Measurements from ENCODE around the gene SMARCC1.

The SMARCC1 gene

GRCh38 chr3:47669026-47669749, 112.5 kb downstream of the SMARCC1 start:
- peaks cover 76 to 97% (median 92%) of the 10 kb centered on the region in 11 experiments for H3K36me3 ChIP-seq
- TF ChIP-seq Cebpa-rat (IDR thresholded peaks at IDR 0.05), result no peak; a peak in 1 of 22 replicates

DNA sequence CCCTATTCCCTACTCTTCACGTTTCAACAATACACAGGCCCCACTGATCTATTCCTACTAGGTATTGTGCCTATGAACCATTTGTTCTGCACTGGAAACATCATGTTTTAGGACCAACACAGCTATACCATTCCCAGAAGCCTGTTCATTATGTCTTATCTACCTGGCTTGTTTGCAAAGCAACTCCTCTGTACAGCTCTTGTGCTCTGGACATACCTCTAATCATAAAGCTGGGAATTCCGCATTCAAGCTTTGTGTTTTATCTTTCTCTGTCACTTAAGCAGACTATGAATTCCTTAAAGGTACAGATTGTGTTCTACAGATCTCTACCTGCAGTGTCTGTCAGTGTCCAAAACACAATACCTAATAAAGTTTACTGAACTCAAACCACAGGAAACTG, 115.6 kb downstream of the SMARCC1 start:
- H3K36me3 ChIP-seq, result peaks cover 88 to 95% (median 93%) of the 10 kb centered on the region in 11 experiments

More at GRCh38 chr3:47669026-47669749, 112.5 kb downstream of the SMARCC1 start:
- H3K27me3 ChIP-seq, result no peaks in the 10 kb centered on the region
- H3K4me2 ChIP-seq, result peak overlapping the region in 8 of 11 experiments; percentile 50 to 88 (median 71); a peak in 10 of 22 replicates
- peaks cover 0 to 26% (median 8%) of the 10 kb centered on the region in 11 experiments; a peak in 9 of 22 replicates for H4K20me1 ChIP-seq
- no peak overlapping the region for H3K4me3 ChIP-seq
- peaks cover 13 to 59% (median 44%) of the 10 kb centered on the region in 10 experiments for H3K4me1 ChIP-seq
- H3K9me3 ChIP-seq (replicated peaks in 1 of 11), result peaks cover 0 to 10% (median 0%) of the 10 kb centered on the region in 11 experiments; a peak in 2 of 22 replicates
- peak overlapping the region in 6 of 11 experiments; percentile 71 to 90 (median 80); a peak in 7 of 22 replicates for H3K27ac ChIP-seq
- no peak overlapping the region for H3K9ac ChIP-seq

DNA sequence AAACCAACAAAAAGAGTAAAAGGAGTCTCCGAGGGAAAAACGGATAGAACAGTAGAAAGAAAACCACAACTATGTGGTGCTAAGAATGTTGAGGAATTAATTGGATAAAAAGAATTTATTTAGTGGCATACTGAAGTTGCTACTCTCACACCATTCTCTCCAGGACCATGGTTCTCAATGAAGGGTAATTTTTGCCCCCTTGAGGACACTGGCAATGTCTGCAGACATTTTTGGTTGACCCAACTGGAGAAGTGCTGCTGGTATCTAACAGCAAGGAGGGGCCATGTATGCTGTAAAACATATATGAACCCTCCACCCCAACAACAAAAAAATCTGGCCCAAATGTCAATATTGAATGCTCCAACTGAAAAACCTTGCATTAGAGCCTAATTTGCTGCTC, 117.2 kb downstream of the SMARCC1 start:
- Histone ChIP-seq H3K4me2 (no peak overlapping the region), H3K27ac (peak overlapping the region in 1 of 11 experiments; percentile 6; a peak in 2 of 22 replicates), H3K36me3 (peaks cover 92 to 98% (median 96%) of the 10 kb centered on the region in 11 experiments), H3K27me3 (no peaks in the 10 kb centered on the region), H3K9me3 (replicated peaks in 1 of 11) (peaks cover 3 to 30% (median 18%) of the 10 kb centered on the region in 11 experiments; a peak in 20 of 22 replicates), H4K20me1 (peaks cover 0 to 13% (median 0%) of the 10 kb centered on the region in 11 experiments; a peak in 1 of 22 replicates), H3K4me3 (no peak overlapping the region), H3K4me1 (peaks cover 0 to 30% (median 14%) of the 10 kb centered on the region in 10 experiments; a peak in 16 of 20 replicates), H3K9ac (no peak overlapping the region)
- no peak for TF ChIP-seq Cebpa-rat (IDR thresholded peaks at IDR 0.05)

More for the DNA sequence above, 115.6 kb downstream of the SMARCC1 start:
- Histone ChIP-seq H3K27ac (no peak overlapping the region; a peak in 1 of 22 replicates), H3K4me3 (no peak overlapping the region), H3K4me1 (peaks cover 0 to 46% (median 30%) of the 10 kb centered on the region in 10 experiments; a peak in 19 of 20 replicates), H4K20me1 (peaks cover 0 to 16% (median 7%) of the 10 kb centered on the region in 11 experiments; a peak in 7 of 22 replicates), H3K9ac (no peak overlapping the region), H3K4me2 (no peak overlapping the region), H3K9me3 (replicated peaks in 1 of 11) (peaks cover 0 to 15% (median 6%) of the 10 kb centered on the region in 11 experiments; a peak in 9 of 22 replicates), H3K27me3 (no peaks in the 10 kb centered on the region)
- TF ChIP-seq Cebpa-rat (IDR thresholded peaks at IDR 0.05), result no peak

DNA sequence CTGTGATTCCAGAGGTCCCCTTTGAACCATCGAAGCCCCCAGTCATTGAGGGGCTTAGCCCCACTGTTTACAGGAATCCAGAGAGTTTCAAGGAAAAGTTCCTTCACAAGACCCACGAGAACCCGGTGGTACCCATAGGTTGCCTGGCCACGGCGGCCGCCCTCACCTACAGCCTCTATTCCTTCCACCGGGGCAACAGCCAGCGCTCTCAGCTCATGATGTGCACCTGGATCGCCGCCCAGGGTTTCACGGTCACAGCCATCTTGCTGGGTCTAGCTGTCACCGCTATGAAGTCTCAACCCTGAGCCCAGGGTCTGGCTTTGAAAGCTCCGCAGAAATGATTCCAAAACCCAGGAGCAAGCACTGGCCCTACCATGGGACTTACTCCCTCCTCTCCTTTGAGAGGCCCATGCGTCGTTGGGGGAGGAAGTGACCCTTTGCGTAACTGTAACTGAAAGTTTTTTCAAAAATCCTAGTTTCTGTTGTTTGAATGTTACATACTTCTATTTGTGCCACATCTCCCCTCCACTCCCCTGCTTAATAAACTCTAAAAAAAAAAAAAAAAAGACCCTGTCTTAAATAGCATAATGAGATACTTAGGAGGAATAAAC, 118.0 kb downstream of the SMARCC1 start:
- H3K4me3 ChIP-seq, result no peak overlapping the region
- H3K9me3 ChIP-seq (replicated peaks in 1 of 11), result peaks cover 11 to 38% (median 26%) of the 10 kb centered on the region in 11 experiments
- TF ChIP-seq Cebpa-rat (IDR thresholded peaks at IDR 0.05), result no peak
- H3K27me3 ChIP-seq, result no peaks in the 10 kb centered on the region
- peak overlapping the region in 2 of 11 experiments; percentile 26 to 40; a peak in 2 of 22 replicates for H3K9ac ChIP-seq
- peak overlapping the region in 8 of 11 experiments; percentile 30 to 55 (median 46); a peak in 13 of 22 replicates for H3K4me2 ChIP-seq
- peaks cover 0 to 13% (median 0%) of the 10 kb centered on the region in 11 experiments; a peak in 1 of 22 replicates for H4K20me1 ChIP-seq
- peaks cover 0 to 22% (median 8%) of the 10 kb centered on the region in 10 experiments; a peak in 13 of 20 replicates for H3K4me1 ChIP-seq
- H3K27ac ChIP-seq, result peak overlapping the region in 8 of 11 experiments; percentile 38 to 72 (median 54); a peak in 15 of 22 replicates
- H3K36me3 ChIP-seq, result peaks cover 92 to 98% (median 97%) of the 10 kb centered on the region in 11 experiments

DNA sequence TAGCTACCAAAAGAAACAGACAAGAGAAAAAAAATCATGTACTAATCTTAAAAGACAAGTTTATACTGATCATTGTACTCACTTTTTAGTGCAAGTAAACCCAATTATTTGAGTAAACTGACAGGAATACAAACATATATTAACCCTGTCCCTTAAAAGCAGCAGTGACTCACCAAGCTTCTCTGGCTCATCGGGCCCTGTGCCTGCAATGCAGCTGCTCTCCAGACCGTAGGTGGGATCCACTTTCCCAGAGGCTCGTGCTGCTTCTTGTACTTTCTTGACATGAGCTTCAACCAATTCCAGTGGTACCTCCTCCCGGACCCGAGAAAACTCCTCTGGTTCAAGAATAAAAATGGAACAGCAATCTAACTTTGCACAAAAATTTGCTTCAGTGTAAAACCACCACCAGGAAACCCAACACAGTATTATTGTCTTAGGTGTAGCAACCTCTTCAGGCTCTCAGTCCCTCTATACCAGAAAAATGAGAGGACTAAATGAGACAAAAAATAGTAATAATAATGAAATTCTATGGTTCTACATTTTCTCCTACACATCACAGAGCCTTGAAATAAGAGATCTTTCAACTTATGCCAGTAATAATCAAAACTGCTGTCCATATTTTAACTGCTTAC, 120.5 kb downstream of the SMARCC1 start:
- Histone ChIP-seq H3K27me3 (no peaks in the 10 kb centered on the region), H3K27ac (no peak overlapping the region), H3K9me3 (replicated peaks in 1 of 11) (peaks cover 18 to 52% (median 40%) of the 10 kb centered on the region in 11 experiments), H3K4me2 (no peak overlapping the region), H3K9ac (no peak overlapping the region), H3K4me3 (no peak overlapping the region), H3K4me1 (peaks cover 0 to 19% (median 8%) of the 10 kb centered on the region in 10 experiments; a peak in 13 of 20 replicates), H3K36me3 (peaks cover 94 to 98% (median 97%) of the 10 kb centered on the region in 11 experiments), H4K20me1 (peaks cover 0 to 18% (median 5%) of the 10 kb centered on the region in 11 experiments; a peak in 8 of 22 replicates)
- TF ChIP-seq Cebpa-rat (IDR thresholded peaks at IDR 0.05), result no peak

- H4K20me1 ChIP-seq, result peaks cover 0 to 45% (median 23%) of the 10 kb centered on the region in 11 experiments; a peak in 13 of 22 replicates
- H3K4me3 ChIP-seq, result peak overlapping the region in 1 of 10 experiments; percentile 32; a peak in 1 of 20 replicates
- peaks cover 0 to 3% (median 3%) of the 10 kb centered on the region in 10 experiments; a peak in 13 of 20 replicates for H3K4me1 ChIP-seq
- TF ChIP-seq Cebpa-rat (IDR thresholded peaks at IDR 0.05), result no peak
- peaks cover 95 to 98% (median 96%) of the 10 kb centered on the region in 11 experiments for H3K36me3 ChIP-seq
- no peaks in the 10 kb centered on the region for H3K27me3 ChIP-seq
- no peak overlapping the region for H3K9ac ChIP-seq
- peaks cover 18 to 41% (median 35%) of the 10 kb centered on the region in 11 experiments for H3K9me3 ChIP-seq (replicated peaks in 1 of 11)
- no peak overlapping the region for H3K27ac ChIP-seq
- H3K4me2 ChIP-seq, result no peak overlapping the region
Observed at GRCh38 chr3:47658444-47658843, 123.2 kb downstream of the SMARCC1 start.

GRCh38 chr3:47652142-47652541, 129.6 kb downstream of the SMARCC1 start:
- H3K36me3 ChIP-seq, result peaks cover 94 to 100% (median 99%) of the 10 kb centered on the region in 11 experiments
- no peak overlapping the region for H3K27ac ChIP-seq
- H3K9ac ChIP-seq, result no peak overlapping the region
- H3K4me1 ChIP-seq, result no peaks in the 10 kb centered on the region; a peak in 1 of 20 replicates
- peaks cover 0 to 1% (median 0%) of the 10 kb centered on the region in 11 experiments; a peak in 3 of 22 replicates for H3K9me3 ChIP-seq (replicated peaks in 1 of 11)
- no peaks in the 10 kb centered on the region for H3K27me3 ChIP-seq
- H4K20me1 ChIP-seq, result peaks cover 0 to 83% (median 46%) of the 10 kb centered on the region in 11 experiments; a peak in 18 of 22 replicates
- no peak for TF ChIP-seq Cebpa-rat (IDR thresholded peaks at IDR 0.05)
- H3K4me2 ChIP-seq, result no peak overlapping the region
- no peak overlapping the region for H3K4me3 ChIP-seq

GRCh38 chr3:47650294-47650693, 131.4 kb downstream of the SMARCC1 start:
- Histone ChIP-seq H3K4me3 (no peak overlapping the region), H3K9ac (no peak overlapping the region), H4K20me1 (peaks cover 0 to 86% (median 56%) of the 10 kb centered on the region in 11 experiments; a peak in 18 of 22 replicates), H3K4me1 (no peaks in the 10 kb centered on the region; a peak in 1 of 20 replicates), H3K27me3 (no peaks in the 10 kb centered on the region), H3K27ac (no peak overlapping the region), H3K4me2 (no peak overlapping the region), H3K36me3 (peaks cover 92 to 100% (median 99%) of the 10 kb centered on the region in 11 experiments), H3K9me3 (replicated peaks in 1 of 11) (no peaks in the 10 kb centered on the region)
- TF ChIP-seq Cebpa-rat (IDR thresholded peaks at IDR 0.05), result no peak
